HG03045 (cell line): Measurements from ENCODE around the gene OR51B5.
"Not testable (repeated sequence)": the region's sequence is repeated elsewhere in the genome, so short reads cannot be mapped to it uniquely, and the experiment has no call there.

Experiments used
- ATAC-seq: cut with Tn5 transposase; IDR thresholded peaks from one replicate; pipeline ENCODE4 v1.9.1; 2021; ENCODE audit warnings: mild to moderate bottlenecking, moderate library complexity; ENCODE audit not compliant: unreplicated experiment

The OR51B5 gene

GRCh38 chr11:5336331-5336730 lies 7.0 kb downstream of the OR51B5 start:
- ATAC-seq: no peak

- ATAC-seq: no peak
Measured at GRCh38 chr11:5335170-5335569, 8.2 kb downstream of the OR51B5 start.

GRCh38 chr11:5324197-5324596 lies 19.1 kb downstream of the OR51B5 start, which contains the start of gene OR51B2:
OR51B2 (minus strand) TSS chr11:5324297; CDS start chr11:5324297, 0 bp downstream.
- ATAC-seq: no peak

- ATAC-seq: no peak
Measured at GRCh38 chr11:5317292-5317691, 26.0 kb downstream of the OR51B5 start.

GRCh38 chr11:5313326-5314023 lies 29.8 kb downstream of the OR51B5 start:
- ATAC-seq: not testable (repeated sequence)

GRCh38 chr11:5310423-5310822 lies 32.9 kb downstream of the OR51B5 start:
- ATAC-seq: no peak

- ATAC-seq: no peak
Measured at GRCh38 chr11:5307256-5308019, 35.9 kb downstream of the OR51B5 start.

- ATAC-seq: no peak
Measured at GRCh38 chr11:5304046-5304445, 39.3 kb downstream of the OR51B5 start.

- no peak for ATAC-seq
Measured at GRCh38 chr11:5303626-5304025, 39.7 kb downstream of the OR51B5 start.

GRCh38 chr11:5301846-5302245 lies 41.5 kb downstream of the OR51B5 start, which contains the start of gene OR51B4:
OR51B4 (minus strand) TSS chr11:5301946; CDS start chr11:5301946, 0 bp downstream.
- ATAC-seq: no peak

GRCh38 chr11:5300251-5300650 lies 43.1 kb downstream of the OR51B5 start:
- no peak for ATAC-seq

- no peak for ATAC-seq
Measured at GRCh38 chr11:5298451-5298850, 44.9 kb downstream of the OR51B5 start.

- no peak for ATAC-seq
Measured at GRCh38 chr11:5297721-5298323, 45.5 kb downstream of the OR51B5 start.

- ATAC-seq: not testable (repeated sequence)
Measured at GRCh38 chr11:5294342-5294995, 48.9 kb downstream of the OR51B5 start.

- ATAC-seq: no peak
Measured at GRCh38 chr11:5293028-5293427, 50.3 kb downstream of the OR51B5 start.
